Stimulated activated CD8-positive, alpha-beta memory T cell treated with anti-CD3 and anti-CD28 coated beads, Interleukin-4, amount 100 ng/mL, for 1 hour (primary cell): ENCODE data around the gene CREB3L1.

Experiments used
- DNase-seq, 2 donors: peaks; one replicate each; pipeline ENCODE4 v3.0.0-alpha.2; 2020; ENCODE audit warnings: low read depth in 2 of 2, low spot score in 1 of 2

Gene CREB3L1

GRCh38 chr11:46363031-46363407 lies 85.6 kb downstream of the CREB3L1 start:
- no peak for DNase-seq

GRCh38 chr11:46363455-46364005 lies 86.1 kb downstream of the CREB3L1 start:
- DNase-seq, result no peak

GRCh38 chr11:46364056-46364455 lies 86.6 kb downstream of the CREB3L1 start:
- DNase-seq, result no peak

- no peak for DNase-seq
These were observed 87.3 kb downstream of the CREB3L1 start for GRCh38 chr11:46364791-46365190.

GRCh38 chr11:46366260-46366659 lies 88.8 kb downstream of the CREB3L1 start:
- no peak for DNase-seq

GRCh38 chr11:46366661-46367161 lies 89.2 kb downstream of the CREB3L1 start:
- DNase-seq, result no peak

- peak in 1 of 2 donors; percentile 65 for DNase-seq
These were observed 89.9 kb downstream of the CREB3L1 start for GRCh38 chr11:46367244-46367915.

GRCh38 chr11:46367916-46368267 lies 90.4 kb downstream of the CREB3L1 start:
- no peak for DNase-seq

GRCh38 chr11:46369458-46370152 lies 92.1 kb downstream of the CREB3L1 start:
- no peak for DNase-seq

- DNase-seq, result no peak
These were observed 92.8 kb downstream of the CREB3L1 start for GRCh38 chr11:46370253-46370652.
